GM23338 (cell line): ENCODE measurements around the gene FAM76A. TPM values are rescaled to one million over a fixed set of nuclear protein-coding genes. Genes with fewer than 3 reads are reported as not detected.

Source experiments
- ATAC-seq: fragments of 200-7000 bp; cut with Tn5 transposase; 3 replicates; pipeline ENCODE4 v1.9.1; 2020
- DNase-seq: peaks from one replicate; pipeline ENCODE4 v3.0.0-alpha.2; 2015; ENCODE audit warnings: low spot score
- H2AFZ ChIP-seq: fragments of 200-600 bp; sonication (generic); 2 replicates; pipeline ENCODE4 v1.8.0; 2016; ENCODE audit warnings: antibody characterized with exemption, mild to moderate bottlenecking, moderate library complexity
- H3F3A ChIP-seq: fragments of 200-600 bp; sonication (generic); replicated peaks from 2 replicates; pipeline ENCODE4 v1.8.0; 2017; ENCODE audit warnings: antibody characterized with exemption, mixed run types, low read depth
- H3K27ac ChIP-seq: fragments of 200-600 bp; sonication (generic); 2 replicates; pipeline ENCODE4 v1.6.1; 2016; ENCODE audit warnings: low read depth
- H3K27me3 ChIP-seq: fragments of 200-600 bp; sonication (generic); 2 replicates; pipeline ENCODE4 v1.8.0; 2016; ENCODE audit warnings: mild to moderate bottlenecking, mixed run types, moderate library complexity; ENCODE audit not compliant: insufficient read depth
- H3K36me3 ChIP-seq: fragments of 200-600 bp; sonication (generic); 2 replicates; pipeline ENCODE4 v1.8.0; 2016; ENCODE audit warnings: mild to moderate bottlenecking; ENCODE audit not compliant: insufficient read depth
- H3K4me1 ChIP-seq: fragments of 200-600 bp; sonication (generic); 2 replicates; pipeline ENCODE4 v1.8.0; 2016; ENCODE audit warnings: mild to moderate bottlenecking, moderate library complexity; ENCODE audit not compliant: insufficient read depth
- H3K4me2 ChIP-seq: fragments of 200-600 bp; sonication (generic); 2 replicates; pipeline ENCODE4 v1.7.1; 2017; ENCODE audit warnings: mixed run types
- H3K4me3 ChIP-seq: fragments of 200-600 bp; sonication (generic); 2 replicates; pipeline ENCODE4 v1.6.1; 2016; ENCODE audit warnings: mixed run types
- H3K79me2 ChIP-seq: fragments of 200-600 bp; sonication (generic); replicated peaks from 2 replicates; pipeline ENCODE4 v1.8.0; 2017; ENCODE audit warnings: mild to moderate bottlenecking; ENCODE audit not compliant: insufficient read depth
- H3K9me2 ChIP-seq: fragments of 200-600 bp; sonication (generic); 2 replicates; pipeline ENCODE4 v1.8.0; 2017; ENCODE audit not compliant: insufficient read depth
- H4K20me1 ChIP-seq: fragments of 200-600 bp; sonication (generic); replicated peaks from 2 replicates; pipeline ENCODE4 v1.8.0; 2017; ENCODE audit warnings: mild to moderate bottlenecking; ENCODE audit not compliant: insufficient read depth
- H3K27ac Mint-ChIP-seq: 2 replicates; pipeline ENCODE4 v1.8.0; 2020; ENCODE audit warnings: inconsistent platforms, mild to moderate bottlenecking, moderate library complexity, mixed read lengths
- H3K27me3 Mint-ChIP-seq: 3 replicates; pipeline ENCODE4 v1.8.0; 2022; ENCODE audit warnings: low read depth, mild to moderate bottlenecking, moderate library complexity, mixed read lengths, inconsistent platforms; ENCODE audit not compliant: insufficient read depth, poor library complexity
- H3K36me3 Mint-ChIP-seq: 3 replicates; pipeline ENCODE4 v1.8.0; 2021; ENCODE audit warnings: low read depth, mild to moderate bottlenecking, inconsistent platforms, moderate library complexity, mixed read lengths
- H3K4me1 Mint-ChIP-seq: 3 replicates; pipeline ENCODE4 v1.8.0; 2020; ENCODE audit warnings: mild to moderate bottlenecking, inconsistent platforms, mixed read lengths
- H3K4me3 Mint-ChIP-seq: 3 replicates; pipeline ENCODE4 v1.8.0; 2021; ENCODE audit warnings: moderate library complexity, mild to moderate bottlenecking, inconsistent platforms, mixed read lengths
- H3K9me3 Mint-ChIP-seq: 3 replicates; pipeline ENCODE4 v1.8.0; 2020; ENCODE audit warnings: moderate library complexity, mild to moderate bottlenecking, inconsistent platforms, mixed read lengths
- ETS1 ChIP-seq: IDR thresholded peaks from 2 replicates; pipeline ENCODE4 v1.6.1; 2016; ENCODE audit warnings: antibody characterized with exemption
- ZNF114 ChIP-seq: fragments of 250-450 bp; sonication (Bioruptor Pico); IDR thresholded peaks from 2 replicates; pipeline ENCODE4 v1.5.0; 2020; ENCODE audit warnings: mild to moderate bottlenecking, moderate library complexity
- ZNF462 ChIP-seq: fragments of 250-450 bp; sonication (Bioruptor Pico); IDR thresholded peaks from 2 replicates; pipeline ENCODE4 v1.5.0; 2020; ENCODE audit warnings: mild to moderate bottlenecking, moderate library complexity
- polyA plus RNA-seq: library from polyadenylated mRNA; unstranded; fragments of >200 nt; fragmentation: Nextera tagmentation; extraction: Ambion mirVana; gene quantifications from 2 replicates; pipeline ENCODE4 v1.2.1, GENCODE V29; 2016
- total RNA-seq: library from RNA; depleted of rRNA; stranded (reverse); fragments of >200 nt; shearing (Covaris generic); gene quantifications from 2 replicates; pipeline ENCODE4 v1.2.3, GENCODE V29; 2014

Gene FAM76A
- total and polyA plus RNA-seq, 2 experiments from 2014 or later: 12.5 to 13.8 TPM

- TF ChIP-seq ZNF462 (CRISPR knock-in tag) (no peak), ZNF114 (CRISPR knock-in tag) (no peak), ETS1 (no peak)
- no peaks in the 10 kb centered on the region for H3K36me3 Mint-ChIP-seq
- H3K9me3 Mint-ChIP-seq: no peaks in the 10 kb centered on the region
- H3K4me1 ChIP-seq: peaks cover 6% of the 10 kb centered on the region
- H3K4me3 Mint-ChIP-seq: no peak overlapping the region
- H3K79me2 ChIP-seq: peaks cover 13% of the 10 kb centered on the region
- ATAC-seq (no peak), DNase-seq (no peak)
- H3K27me3 Mint-ChIP-seq: peaks cover 8% of the 10 kb centered on the region
- H3K9me2 ChIP-seq: no peaks in the 10 kb centered on the region
- H3K36me3 ChIP-seq: no peaks in the 10 kb centered on the region
- H3K4me3 ChIP-seq: no peak overlapping the region
- no peaks in the 10 kb centered on the region for H4K20me1 ChIP-seq
- no peaks in the 10 kb centered on the region for H3K27me3 ChIP-seq
- no peak overlapping the region for H2AFZ ChIP-seq
- no peak overlapping the region for H3K27ac Mint-ChIP-seq
- no peaks in the 10 kb centered on the region for H3F3A ChIP-seq
- no peak overlapping the region for H3K4me2 ChIP-seq
- peaks cover 9% of the 10 kb centered on the region for H3K4me1 Mint-ChIP-seq
- H3K27ac ChIP-seq: no peak overlapping the region
Observed at GRCh38 chr1:27770293-27770830, 44.6 kb downstream of the FAM76A start.
